Measurements from ENCODE around the gene CTH.
"Not testable (repeated sequence)": the region's sequence is repeated elsewhere in the genome, so short reads cannot be mapped to it uniquely, and the experiment has no call there.

CTH gene

DNA sequence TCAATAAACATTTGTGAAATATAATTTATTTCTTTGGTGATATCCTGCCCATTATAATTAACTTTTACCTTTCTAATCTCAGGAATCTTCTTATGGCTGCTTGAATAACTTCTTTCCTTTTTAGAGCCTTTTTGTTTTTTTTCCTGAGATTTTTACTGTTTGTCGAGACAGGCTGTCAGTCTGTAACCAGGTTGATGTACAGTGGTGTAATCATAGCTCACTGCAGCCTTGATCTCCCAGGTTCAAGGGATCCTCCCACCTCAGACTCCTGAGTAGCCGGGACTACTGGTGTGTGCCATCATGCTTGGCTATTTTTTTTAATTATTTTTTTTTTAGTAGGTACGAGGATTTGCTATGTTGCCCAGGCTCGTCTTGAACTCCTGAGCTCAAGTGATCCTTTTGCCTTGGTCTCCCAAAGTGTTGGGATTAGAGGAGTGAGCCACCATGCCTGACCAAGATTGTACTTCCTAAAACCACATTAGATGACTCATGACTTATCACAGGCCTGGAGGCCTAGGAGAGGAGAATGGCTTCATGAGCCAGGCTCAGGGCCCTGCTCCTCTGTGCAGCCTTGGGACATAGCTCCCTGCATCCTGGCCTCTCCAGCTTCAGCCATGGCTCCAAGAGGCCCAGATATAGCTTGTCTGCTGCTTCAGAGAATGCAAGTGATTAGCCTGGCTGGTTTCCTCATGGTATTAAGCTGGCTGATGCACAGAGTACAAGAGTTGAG, 48.6 kb downstream of the CTH start:
- DNase-seq = no peak

DNA sequence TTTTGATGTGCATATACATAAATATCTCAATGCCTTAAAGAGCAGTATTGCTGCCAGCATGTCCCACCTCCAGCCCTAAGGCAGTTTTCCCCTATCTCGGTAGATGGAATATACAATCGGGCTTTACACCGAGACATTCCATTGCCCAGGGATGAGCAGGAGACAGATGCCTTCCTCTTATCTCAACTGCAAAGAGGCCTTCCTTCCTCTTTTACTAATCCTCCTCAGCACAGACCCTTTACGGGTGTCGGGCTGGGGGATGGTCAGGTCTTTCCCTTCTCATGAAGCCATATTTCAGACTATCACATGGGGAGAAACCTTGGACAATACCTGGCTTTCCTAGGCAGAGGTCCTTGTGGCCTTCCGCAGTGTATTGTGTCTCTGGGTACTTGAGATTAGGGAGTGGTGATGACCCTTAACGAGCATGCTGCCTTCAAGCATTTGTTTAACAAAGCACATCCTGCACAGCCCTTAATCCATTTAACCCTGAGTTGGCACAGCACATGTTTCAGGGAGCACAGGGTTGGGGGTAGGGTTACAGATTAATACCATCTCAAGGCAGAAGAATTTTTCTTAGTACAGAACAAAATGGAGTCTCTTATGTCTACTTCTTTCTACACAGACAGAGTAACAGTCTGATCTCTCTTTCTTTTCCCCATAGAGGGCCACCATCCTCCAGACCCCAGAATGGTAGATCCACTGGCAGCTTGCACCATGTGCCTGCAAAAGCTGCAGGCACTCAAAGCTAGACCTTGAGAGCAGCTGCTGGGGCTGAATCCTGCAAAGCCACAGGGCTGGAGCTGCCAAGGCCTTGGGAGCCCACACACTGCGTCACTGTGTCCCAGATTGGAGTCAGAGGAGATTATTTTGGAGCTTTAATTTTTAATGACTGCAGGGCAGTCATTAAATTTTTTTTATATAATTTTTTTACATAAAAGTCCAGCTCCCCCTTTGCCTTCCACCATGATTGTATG, 50.0 kb downstream of the CTH start:
- DNase-seq = peak in 1 of 3 experiments; percentile 18

DNA sequence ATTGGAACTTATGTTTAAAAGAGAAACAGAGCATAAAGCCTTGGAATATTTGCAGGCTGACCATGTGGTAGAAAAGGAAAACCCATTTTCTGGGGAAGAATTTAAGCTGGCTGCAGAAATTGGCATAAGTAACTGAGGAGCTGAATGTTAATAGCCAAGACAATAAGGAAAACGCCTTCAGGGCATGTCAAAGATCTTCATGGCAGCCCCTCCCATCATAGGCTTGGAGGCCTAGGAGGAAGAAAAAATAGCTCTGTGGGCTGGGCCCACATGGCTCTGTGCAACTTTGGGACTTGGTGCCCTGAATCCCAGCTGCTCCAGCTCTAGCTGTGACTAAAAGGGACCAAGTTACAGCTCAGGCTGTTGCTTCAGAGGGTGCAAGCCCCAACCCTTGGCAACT, 51.5 kb downstream of the CTH start:
- DNase-seq = no peak

DNA sequence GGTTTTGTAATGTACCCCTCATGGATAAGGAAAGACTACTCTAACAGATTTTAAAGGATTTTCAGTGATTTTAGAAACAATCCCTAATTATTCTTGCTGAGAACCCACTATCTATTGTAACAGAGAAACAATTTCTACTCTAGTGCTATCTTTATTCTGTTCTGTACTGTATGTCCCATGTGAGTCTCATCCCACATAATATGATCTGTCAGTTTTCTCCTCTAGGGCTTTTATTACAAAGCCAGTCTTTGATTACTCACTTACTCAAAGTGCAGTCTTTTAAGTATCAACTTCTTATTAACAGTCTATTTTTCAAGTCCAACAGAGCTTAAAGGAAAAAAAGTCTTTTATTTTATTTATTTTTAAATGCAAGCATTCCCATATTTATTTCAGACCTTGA, 54.8 kb downstream of the CTH start:
- DNase-seq = no peak

DNA sequence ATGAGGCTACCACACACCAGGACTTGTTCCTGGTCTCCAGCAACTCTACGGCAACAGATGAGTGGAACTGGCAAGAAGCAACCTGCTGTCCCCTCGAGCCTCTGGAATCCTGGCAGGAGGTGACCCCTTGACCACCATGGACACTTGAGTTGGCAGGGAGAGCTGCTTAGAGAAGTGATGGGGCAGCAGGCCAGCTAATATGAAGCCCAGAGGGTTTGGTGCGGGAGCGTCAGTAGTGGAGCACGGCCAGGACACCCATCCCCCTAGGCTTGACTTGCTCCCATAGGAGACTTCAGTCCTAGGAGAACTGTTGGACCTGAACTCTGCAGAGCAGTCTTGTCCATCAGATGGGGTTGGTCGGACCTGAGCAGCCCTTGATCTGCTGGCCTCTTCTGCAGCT, 56.5 kb downstream of the CTH start:
- no peak for DNase-seq

DNA sequence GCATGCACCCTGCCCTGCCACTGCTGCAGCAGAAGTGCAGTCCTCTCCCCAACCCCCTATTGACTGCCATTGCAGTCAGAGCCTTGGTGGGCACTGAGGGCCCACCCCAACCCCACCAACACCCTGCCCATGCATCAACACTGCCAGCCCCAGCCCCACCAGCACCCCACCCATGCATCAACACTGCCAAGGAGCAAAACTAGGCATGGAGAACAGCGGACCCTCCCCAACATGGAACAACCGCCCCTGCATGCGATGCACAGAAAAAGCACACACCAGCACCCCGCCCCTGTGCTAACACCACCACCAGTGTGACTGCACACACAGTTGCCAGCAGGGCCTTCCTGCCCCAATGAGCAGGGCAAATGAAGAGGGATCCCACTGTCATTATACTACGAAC, 57.1 kb downstream of the CTH start:
- no peak for DNase-seq

DNA sequence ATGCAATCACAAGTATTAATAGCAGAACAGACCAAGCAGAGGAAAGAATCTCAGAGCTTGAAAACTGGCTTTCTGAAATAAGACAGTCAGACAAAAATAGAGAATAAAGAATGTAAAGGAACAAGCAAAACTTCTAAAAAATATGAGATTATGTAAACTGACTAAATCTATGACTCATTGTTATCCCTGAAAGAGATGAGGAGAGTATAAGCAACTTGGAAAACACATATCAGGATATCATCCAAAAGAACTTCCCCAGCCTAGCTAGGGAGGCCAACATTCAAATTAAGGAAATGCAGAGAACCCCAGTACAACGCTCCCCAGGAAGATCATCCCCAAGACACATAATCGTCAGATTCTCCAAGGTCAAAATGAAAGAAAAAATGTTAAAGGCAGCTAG, 58.1 kb downstream of the CTH start:
- not testable (repeated sequence) for DNase-seq

DNA sequence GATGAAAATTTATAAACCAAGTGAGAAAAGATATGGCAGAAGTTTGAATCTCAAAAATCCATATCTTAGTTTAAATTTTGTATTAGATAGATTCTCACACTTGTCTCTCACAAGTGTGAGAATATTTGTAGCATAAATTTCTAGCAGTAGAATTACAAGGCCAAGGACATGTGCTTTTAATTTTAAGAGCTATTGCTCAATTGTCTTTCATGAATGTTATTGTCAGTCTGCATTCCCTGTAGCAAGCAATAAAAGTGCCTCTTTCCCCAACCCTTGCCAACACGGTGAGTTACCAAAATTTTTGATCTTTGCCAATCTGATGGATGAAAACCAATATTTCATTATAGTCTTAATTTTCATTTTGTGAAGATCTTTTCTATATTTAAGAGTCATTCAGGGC, 64.0 kb downstream of the CTH start:
- no peak for DNase-seq

DNA sequence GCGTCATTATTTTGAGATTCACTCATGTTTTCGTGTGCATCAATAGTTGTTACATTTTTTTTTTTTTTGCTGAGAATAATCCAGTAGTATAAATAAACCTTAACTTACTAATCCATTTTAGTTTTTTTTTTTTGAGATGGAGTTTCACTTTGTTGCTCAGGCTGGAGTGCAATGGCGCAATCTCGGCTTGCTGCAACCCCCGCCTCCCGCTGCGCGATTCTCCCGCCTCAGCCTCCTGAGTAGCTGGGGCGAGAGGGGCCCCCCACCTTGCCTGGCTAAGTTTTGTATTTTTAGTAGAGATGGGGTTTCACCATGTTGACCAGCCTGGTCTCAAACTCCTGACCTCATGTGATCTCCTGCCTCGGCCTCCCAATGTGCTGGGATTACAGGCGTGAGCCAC, 66.0 kb downstream of the CTH start:
- DNase-seq = no peak

DNA sequence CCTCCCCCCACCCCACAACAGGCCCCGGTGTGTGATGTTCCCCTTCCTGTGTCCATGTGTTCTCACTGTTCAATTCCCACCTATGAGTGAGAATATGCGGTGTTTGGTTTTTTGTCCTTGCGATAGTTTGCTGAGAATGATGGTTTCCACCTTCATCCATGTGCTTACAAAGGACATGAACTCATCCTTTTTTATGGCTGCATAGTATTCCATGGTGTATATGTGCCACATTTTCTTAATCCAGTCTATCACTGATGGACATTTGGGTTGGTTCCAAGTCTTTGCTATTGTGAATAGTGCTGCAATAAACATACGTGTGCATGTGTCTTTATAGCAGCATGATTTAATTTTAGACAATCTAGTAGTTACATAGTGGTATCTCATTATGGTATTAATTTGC, 66.8 kb downstream of the CTH start:
- DNase-seq = not testable (repeated sequence)

DNA sequence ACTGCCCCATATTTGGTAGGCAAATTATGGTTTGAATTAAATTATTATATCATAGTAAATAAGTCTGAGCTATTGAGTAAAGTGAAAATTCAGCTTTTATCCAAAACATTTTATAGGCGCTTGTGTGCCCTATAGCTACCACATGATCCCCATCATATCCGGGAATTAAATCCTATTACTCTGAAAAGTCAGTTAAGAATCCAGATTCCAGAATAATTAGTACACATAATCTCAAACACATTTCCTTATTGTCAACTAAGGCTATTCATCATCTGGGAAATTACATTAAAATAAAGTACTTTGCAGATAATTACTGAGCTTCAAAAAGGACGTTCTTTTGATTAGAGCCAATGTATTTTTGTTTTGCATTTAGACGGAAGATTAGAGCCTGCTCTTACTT, 72.3 kb downstream of the CTH start:
- DNase-seq = no peak

DNA sequence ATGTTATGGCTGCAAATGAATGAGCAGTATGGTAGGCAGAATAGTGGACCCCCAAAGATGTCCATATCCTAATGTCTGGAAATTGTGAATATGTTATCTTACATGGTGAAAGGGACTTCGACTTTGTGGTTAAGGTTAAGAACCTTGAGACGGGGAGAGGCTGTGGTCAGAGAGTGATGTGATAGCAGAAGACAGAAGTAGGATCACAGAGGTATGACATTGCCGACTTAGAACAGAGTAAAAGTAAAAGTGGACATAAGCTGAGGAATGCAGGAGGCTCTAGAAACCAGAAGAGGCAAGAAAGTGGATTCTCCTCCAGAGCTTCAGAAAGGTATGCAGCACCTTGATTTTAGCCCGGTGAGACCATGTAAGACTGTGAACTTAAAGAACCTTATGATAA, 74.6 kb downstream of the CTH start:
- no peak for DNase-seq

DNA sequence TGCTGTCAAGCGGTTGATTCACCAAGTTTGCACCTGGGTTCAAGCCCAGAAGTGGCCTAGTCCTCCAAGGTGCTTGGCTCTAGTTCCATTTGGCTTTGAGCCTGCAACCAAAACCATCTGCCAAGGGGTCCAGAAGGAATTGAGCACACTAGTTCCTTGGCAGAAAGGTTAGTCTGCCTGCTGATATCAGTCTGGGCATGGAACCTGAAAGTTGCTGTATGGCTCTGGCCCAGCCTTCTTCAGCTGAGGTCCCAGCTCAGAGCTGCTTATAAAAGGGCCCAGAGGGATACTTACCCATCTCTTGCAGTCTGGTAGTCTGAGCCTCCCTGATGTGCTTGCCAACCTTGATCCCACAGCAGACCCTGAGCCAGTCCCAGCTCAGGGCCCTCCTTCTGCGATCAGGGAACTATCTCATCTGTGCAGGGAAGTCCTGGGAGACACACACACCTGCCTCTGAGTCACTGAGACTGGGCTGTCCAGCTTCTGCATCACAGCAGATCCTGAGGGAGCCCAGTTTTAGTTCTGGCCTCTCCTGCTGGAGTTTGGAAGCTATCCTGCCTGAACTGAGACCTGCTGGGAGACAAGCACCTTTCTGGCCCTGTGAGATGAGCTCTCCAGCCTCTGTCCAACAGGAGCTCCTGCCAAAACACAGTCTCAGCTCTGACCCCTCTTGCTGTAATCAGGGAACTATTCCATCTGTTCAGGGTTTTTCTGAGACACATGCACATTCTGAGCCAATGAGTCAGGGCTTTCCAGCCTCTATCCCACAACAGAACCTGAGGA, 75.8 kb downstream of the CTH start:
- DNase-seq = no peak

DNA sequence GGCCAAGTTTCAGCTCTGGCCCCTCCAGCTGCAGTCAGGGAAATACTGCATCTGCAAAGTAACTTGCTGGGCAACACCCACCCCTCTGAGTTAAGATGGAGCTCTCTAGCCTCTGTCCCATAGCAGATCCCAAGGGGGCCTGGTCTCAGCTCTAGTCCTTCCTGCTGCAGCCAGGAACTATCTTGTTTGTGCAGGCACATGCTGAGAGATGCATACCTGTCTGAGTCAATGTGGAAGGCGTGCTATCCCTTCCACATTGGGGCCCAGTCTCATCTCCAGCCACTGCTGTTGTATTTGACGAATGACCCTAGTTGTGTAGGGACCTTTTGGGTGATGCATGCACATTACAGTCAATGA, 76.4 kb downstream of the CTH start:
- DNase-seq = no peak

DNA sequence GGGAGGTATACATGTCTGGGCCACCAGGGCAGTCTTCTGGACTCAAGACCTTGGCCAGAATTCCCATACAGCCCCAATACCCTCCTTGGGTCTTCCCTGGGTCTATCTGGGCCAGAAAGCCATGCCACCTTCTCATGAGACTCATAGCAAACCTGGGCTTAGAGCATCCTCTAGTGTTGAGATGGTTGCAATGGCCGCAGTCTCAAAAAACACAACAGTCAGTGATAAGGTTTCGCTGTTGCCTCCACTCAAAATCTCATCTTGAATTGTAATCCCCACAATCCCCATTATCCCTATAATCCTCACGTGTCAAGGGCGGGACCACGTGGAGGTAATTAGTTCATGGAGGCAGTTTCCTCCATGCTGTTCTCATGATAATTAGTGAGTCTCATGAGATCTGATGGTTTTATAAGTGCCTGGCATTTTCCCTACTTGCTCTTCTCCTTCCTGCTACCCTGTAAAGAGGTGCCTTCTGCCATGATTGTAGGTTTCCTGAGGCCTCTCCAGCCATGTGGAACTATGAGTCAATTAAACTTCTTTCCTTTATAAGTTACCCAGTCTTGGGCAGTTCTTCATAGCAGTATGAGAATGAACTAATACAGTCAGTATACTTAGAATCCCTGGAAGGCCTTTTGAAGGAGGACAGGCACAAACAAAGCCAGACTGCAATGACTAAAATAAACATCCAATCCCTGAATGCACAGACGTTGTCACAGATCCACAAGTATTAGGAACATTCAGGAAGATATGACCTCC, 77.0 kb downstream of the CTH start:
- DNase-seq = peak; percentile 2 to 56 (median 19)
